PC-9 (cell line): ENCODE data around the gene CDIP1. TPM values are rescaled to one million over a fixed set of nuclear protein-coding genes. Genes with fewer than 3 reads are reported as not detected.

Experiments used
- BruUV-seq: library from RNA; stranded (reverse); fragments of 400-500 nt; replicated peaks from 2 replicates; lab custom pipeline; 2021; lab: Mats Ljungman, UMichigan
- CTCF ChIA-PET: fragments of 300-600 bp; sonication (Branson Sonifier 250); formaldehyde crosslinking; loops from one replicate; lab custom pipeline; 2022; ENCODE audit warnings: antibody characterized with exemption; lab: Charles Lee
- POLR2A ChIA-PET: fragments of 300-600 bp; sonication (Branson Sonifier 250); formaldehyde crosslinking; loops from one replicate; lab custom pipeline; 2022; ENCODE audit warnings: antibody characterized with exemption; ENCODE audit not compliant: unreplicated experiment; lab: Charles Lee
- DNase-seq, 2 experiments: peaks; one replicate each; pipeline versions ENCODE4 v3.0.0 to v3.0.0-alpha.2; 2015 to 2022; ENCODE audit warnings: mixed read lengths in 1 of 2
- H2AFZ ChIP-seq: fragments of 200-600 bp; sonication (generic); 2 replicates; pipeline ENCODE4 v1.8.1; 2017; ENCODE audit warnings: antibody characterized with exemption
- H3F3A ChIP-seq: fragments of 200-600 bp; sonication (generic); 2 replicates; pipeline ENCODE4 v1.8.1; 2017; ENCODE audit warnings: antibody characterized with exemption, mild to moderate bottlenecking, low read depth; ENCODE audit not compliant: insufficient read depth
- H3K27ac ChIP-seq: fragments of 200-600 bp; sonication (generic); 2 replicates; pipeline ENCODE4 v1.6.1; 2016; ENCODE audit warnings: mixed run types
- H3K27me3 ChIP-seq: fragments of 200-600 bp; sonication (generic); 2 replicates; pipeline ENCODE4 v1.6.1; 2016; ENCODE audit warnings: low read depth, mixed run types; ENCODE audit not compliant: insufficient read depth
- H3K36me3 ChIP-seq: fragments of 200-600 bp; sonication (generic); 2 replicates; pipeline ENCODE4 v1.6.1; 2016; ENCODE audit warnings: low read depth, mixed run types
- H3K4me1 ChIP-seq: fragments of 200-600 bp; sonication (generic); replicated peaks from 2 replicates; pipeline ENCODE4 v1.6.1; 2016; ENCODE audit warnings: mixed run types; ENCODE audit not compliant: insufficient read depth
- H3K4me2 ChIP-seq: fragments of 200-600 bp; sonication (generic); 2 replicates; pipeline ENCODE4 v1.6.1; 2017; ENCODE audit warnings: mixed run types
- H3K4me3 ChIP-seq: fragments of 200-600 bp; sonication (generic); 2 replicates; pipeline ENCODE4 v1.6.1; 2016; ENCODE audit warnings: mixed run types
- H3K79me2 ChIP-seq: fragments of 200-600 bp; sonication (generic); 2 replicates; pipeline ENCODE4 v1.6.1; 2017; ENCODE audit warnings: low read depth, mixed run types
- H3K9me2 ChIP-seq: fragments of 200-600 bp; sonication (generic); 2 replicates; pipeline ENCODE4 v1.8.1; 2017; ENCODE audit warnings: mild to moderate bottlenecking; ENCODE audit not compliant: insufficient read depth
- H3K9me3 ChIP-seq: fragments of 200-600 bp; sonication (generic); 2 replicates; pipeline ENCODE4 v1.8.1; 2016; ENCODE audit warnings: low read depth; ENCODE audit not compliant: insufficient read depth
- H4K20me1 ChIP-seq: fragments of 200-600 bp; sonication (generic); 2 replicates; pipeline ENCODE4 v1.8.1; 2017; ENCODE audit not compliant: insufficient read depth
- EZH2 ChIP-seq: fragments of 200-600 bp; sonication (generic); IDR thresholded peaks from 2 replicates; pipeline ENCODE4 v1.8.0; 2017; ENCODE audit warnings: antibody characterized with exemption, low read depth
- intact Hi-C: fragments of 100-400 bp; cut with micrococcal nuclease; formaldehyde crosslinking; loops from one replicate; pipeline ENCODE4 v1.10.0; 2022; ENCODE audit not compliant: unreplicated experiment
- total RNA-seq: library from RNA; stranded (reverse); gene quantifications from 2 replicates; pipeline ENCODE4 v1.2.3, GENCODE V29; 2021
- TF ChIP-seq, protein P1 (sequence below): fragments of 200-600 bp; sonication (generic); conservative IDR thresholded peaks from 2 replicates; pipeline ENCODE4 v1.6.1; 2017; ENCODE audit warnings: mixed run types, antibody characterized with exemption, mild to moderate bottlenecking, moderate library complexity

Gene CDIP1
- total RNA-seq, 1 experiment from 2014 or later, result 10.7 TPM

DNA sequence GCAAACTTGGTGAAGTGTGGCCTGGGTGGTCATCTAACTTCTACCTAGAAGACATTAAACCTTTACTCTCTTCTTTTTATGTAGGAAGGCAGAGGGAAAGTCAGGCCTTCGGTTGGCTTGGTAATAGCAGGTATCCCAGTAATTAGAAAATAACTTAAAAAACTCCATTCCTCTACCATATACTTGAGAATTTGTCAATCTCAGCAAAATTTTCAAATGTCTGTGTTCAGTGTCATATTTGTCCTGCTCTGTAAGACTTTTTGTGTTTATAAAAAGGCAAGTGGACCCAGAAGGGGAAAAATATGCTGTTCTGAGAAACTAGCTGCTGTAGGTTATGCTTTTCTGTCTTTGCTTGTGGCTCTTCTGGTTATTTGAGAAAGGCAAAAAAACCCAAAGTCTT is 56.6 kb downstream of the CDIP1 start:
- peaks cover 10% of the 10 kb centered on the region for H3K4me1 ChIP-seq
- peaks cover 9% of the 10 kb centered on the region; the same call in 1 of the 2 replicates for H3F3A ChIP-seq
- TF ChIP-seq EZH2, result no peak
- TF ChIP-seq, protein P1, sequence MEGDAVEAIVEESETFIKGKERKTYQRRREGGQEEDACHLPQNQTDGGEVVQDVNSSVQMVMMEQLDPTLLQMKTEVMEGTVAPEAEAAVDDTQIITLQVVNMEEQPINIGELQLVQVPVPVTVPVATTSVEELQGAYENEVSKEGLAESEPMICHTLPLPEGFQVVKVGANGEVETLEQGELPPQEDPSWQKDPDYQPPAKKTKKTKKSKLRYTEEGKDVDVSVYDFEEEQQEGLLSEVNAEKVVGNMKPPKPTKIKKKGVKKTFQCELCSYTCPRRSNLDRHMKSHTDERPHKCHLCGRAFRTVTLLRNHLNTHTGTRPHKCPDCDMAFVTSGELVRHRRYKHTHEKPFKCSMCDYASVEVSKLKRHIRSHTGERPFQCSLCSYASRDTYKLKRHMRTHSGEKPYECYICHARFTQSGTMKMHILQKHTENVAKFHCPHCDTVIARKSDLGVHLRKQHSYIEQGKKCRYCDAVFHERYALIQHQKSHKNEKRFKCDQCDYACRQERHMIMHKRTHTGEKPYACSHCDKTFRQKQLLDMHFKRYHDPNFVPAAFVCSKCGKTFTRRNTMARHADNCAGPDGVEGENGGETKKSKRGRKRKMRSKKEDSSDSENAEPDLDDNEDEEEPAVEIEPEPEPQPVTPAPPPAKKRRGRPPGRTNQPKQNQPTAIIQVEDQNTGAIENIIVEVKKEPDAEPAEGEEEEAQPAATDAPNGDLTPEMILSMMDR, result no peak
- DNase-seq, result no peak
- no peak overlapping the region for H3K4me2 ChIP-seq
- no peaks in the 10 kb centered on the region for H3K27me3 ChIP-seq
- H3K9me3 ChIP-seq, result no peaks in the 10 kb centered on the region
- no TSS peak for BruUV-seq
- no peak overlapping the region for H3K27ac ChIP-seq
- intact Hi-C loops, result no loop called here
- no peaks in the 10 kb centered on the region for H3K9me2 ChIP-seq
- H3K4me3 ChIP-seq, result no peak overlapping the region
- no peak overlapping the region for H2AFZ ChIP-seq
- H3K79me2 ChIP-seq, result peaks cover 46% of the 10 kb centered on the region
- H4K20me1 ChIP-seq, result no peaks in the 10 kb centered on the region
- POLR2A ChIA-PET, result interaction anchor here (0.6 kb wide), 1 partner anchor 1122 kb away, joined by 5 read pairs; no protein-coding TSS in a partner anchor
- H3K36me3 ChIP-seq, result peaks cover 6% of the 10 kb centered on the region; the same call in 1 of the 2 replicates
- CTCF ChIA-PET, result no interaction called here

DNA sequence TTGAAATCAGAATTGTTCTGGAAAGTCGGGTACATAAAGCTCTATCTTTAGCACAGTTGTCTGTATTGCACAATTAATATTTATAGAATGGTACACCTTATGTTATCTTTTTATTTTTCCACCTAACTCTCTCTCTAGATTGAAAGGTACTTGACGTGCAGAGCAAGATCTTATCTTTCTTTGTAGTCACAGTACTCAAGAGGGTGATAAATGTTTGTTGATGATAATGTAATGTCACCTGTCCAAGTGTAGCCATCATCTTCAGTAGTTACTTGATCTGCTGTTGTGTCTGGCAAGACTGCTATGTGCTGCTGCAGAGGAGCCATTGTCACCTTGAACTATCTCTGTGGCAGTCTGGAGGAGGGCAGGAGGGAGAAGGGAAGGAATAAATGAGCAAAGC is 57.0 kb downstream of the CDIP1 start:
- no peak overlapping the region for H3K4me2 ChIP-seq
- ChIA-PET POLR2A (interaction anchor here (0.6 to 0.7 kb wide), 2 partner anchors 14 to 1121 kb away, joined by 5 to 9 read pairs; no protein-coding TSS in a partner anchor), CTCF (interaction anchor here (0.6 to 0.7 kb wide), 2 partner anchors 20 to 546 kb away, joined by 3 read pairs; no protein-coding TSS in a partner anchor)
- no peak overlapping the region for H3K27ac ChIP-seq
- H3K36me3 ChIP-seq, result peaks cover 6% of the 10 kb centered on the region; the same call in 1 of the 2 replicates
- intact Hi-C loops, result no loop called here
- DNase-seq, result no peak
- no peaks in the 10 kb centered on the region for H4K20me1 ChIP-seq
- peaks cover 50% of the 10 kb centered on the region for H3K79me2 ChIP-seq
- no peaks in the 10 kb centered on the region for H3K27me3 ChIP-seq
- H3K9me3 ChIP-seq, result no peaks in the 10 kb centered on the region
- peaks cover 10% of the 10 kb centered on the region for H3K4me1 ChIP-seq
- peaks cover 13% of the 10 kb centered on the region; the same call in 1 of the 2 replicates for H3F3A ChIP-seq
- no peak overlapping the region for H3K4me3 ChIP-seq
- H3K9me2 ChIP-seq, result no peaks in the 10 kb centered on the region
- TF ChIP-seq EZH2, result no peak
- TF ChIP-seq, protein P1, result no peak
- no TSS peak for BruUV-seq
- no peak overlapping the region for H2AFZ ChIP-seq

DNA sequence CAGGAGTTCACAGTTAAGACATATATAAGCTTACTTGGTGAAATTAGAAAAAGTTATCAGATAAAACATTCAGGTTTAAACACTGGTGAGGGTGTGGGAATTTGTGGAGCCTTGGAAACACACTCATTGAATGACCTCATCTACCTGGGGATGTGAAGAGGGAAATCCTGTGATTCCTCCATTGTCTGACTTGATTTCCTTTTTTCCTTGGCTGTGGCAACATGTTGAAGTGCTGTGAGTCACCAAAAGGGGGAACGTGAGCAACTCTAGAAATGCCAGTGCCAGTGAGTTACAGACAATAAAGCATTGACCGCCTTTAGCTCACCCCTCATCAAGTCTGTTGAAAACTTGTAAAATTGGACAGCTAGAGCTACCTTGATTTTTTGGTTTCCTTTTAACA is 60.6 kb downstream of the CDIP1 start:
- H3K9me2 ChIP-seq, result no peaks in the 10 kb centered on the region
- TF ChIP-seq, protein P1, result no peak; the same call in 1 of the 2 replicates
- TF ChIP-seq EZH2, result no peak
- DNase-seq, result peak; percentile 39 to 49
- H3K79me2 ChIP-seq, result peaks cover 73% of the 10 kb centered on the region
- intact Hi-C loops, result no loop called here
- ChIA-PET POLR2A (no interaction called here), CTCF (interaction anchor here (0.7 to 1.2 kb wide), 5 partner anchors 18 to 146 kb away, joined by 3 to 5 read pairs (median 3); partner anchors contain the start of gene MGRN1)
- H3F3A ChIP-seq, result peaks cover 34% of the 10 kb centered on the region; the same call in 1 of the 2 replicates
- BruUV-seq, result TSS peak; percentile 2
- peak overlapping the region; percentile 90; the same call in 1 of the 2 replicates for H3K4me3 ChIP-seq
- no peaks in the 10 kb centered on the region for H3K27me3 ChIP-seq
- no peaks in the 10 kb centered on the region for H4K20me1 ChIP-seq
- H2AFZ ChIP-seq, result no peak overlapping the region
- H3K4me2 ChIP-seq, result peak overlapping the region; percentile 91
- no peaks in the 10 kb centered on the region for H3K9me3 ChIP-seq
- no peaks in the 10 kb centered on the region for H3K36me3 ChIP-seq
- H3K4me1 ChIP-seq, result peaks cover 27% of the 10 kb centered on the region
- peak overlapping the region; percentile 50 for H3K27ac ChIP-seq
